GM10847 (cell line): Measurements from ENCODE around the gene SLC29A4.

Experiments
- POLR2A ChIP-seq: IDR thresholded peaks from 2 replicates; pipeline ENCODE4 v1.6.1; 2011; ENCODE audit not compliant: insufficient read length; ENCODE audit errors: extremely low read depth

SLC29A4 gene

DNA sequence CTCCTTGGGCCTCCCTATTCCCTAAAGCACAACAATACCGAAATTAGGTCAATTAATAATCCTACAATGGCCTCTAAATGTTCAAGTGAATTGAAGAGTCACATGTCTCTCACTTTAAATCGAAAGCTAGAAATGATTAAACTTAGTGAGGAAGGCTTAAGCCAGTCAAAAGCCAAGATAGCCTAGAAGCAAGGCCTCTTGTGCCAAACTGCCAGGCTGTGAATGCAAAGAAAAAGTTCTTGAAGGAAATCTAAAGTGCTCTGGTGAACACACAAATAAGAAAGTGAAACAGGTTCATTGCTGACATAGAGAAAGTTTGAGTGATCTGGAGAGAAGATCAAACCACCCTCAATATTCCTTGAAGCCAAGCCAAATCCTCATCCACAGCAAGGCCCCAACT lies 57.2 kb downstream of the SLC29A4 start:
- TF ChIP-seq POLR2A: no peak

DNA sequence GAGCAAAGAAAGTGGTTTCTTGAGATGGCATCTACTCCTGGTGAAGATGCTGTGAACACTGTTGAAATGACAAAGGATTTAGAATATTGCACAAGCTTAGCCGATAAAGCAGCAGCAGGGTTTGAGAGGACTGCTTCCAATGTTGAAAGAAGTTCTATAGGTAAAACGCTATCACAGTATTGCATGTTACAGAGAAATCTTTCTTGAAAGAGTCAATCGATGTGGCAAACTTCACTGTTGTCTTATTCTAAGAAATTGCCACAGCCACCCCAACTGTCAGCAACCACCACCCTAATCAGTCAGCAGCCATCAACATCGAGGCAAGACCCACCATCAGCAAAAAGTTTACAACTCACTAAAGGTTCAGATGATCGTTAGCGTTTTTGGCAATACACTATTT lies 59.9 kb downstream of the SLC29A4 start:
- no peak for TF ChIP-seq POLR2A

DNA sequence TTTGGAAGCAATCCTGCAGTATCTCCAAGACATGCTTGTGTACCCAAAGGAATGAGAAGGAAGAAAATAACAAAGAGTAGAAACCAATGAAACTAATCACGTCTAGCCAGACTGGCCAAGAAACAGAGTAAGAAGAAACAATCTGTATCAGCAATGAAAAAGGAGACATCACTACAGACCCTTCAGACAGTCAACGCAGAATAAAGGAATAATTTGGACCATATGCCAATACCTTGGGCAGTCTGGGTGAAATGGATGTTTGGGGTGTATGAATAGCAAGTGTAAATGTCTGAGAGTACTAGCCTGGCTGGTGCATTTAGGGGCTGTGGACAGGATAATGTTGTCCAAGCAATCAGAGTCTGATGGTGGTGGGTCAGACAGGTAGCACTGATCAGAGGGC lies 61.1 kb downstream of the SLC29A4 start:
- TF ChIP-seq POLR2A: no peak

DNA sequence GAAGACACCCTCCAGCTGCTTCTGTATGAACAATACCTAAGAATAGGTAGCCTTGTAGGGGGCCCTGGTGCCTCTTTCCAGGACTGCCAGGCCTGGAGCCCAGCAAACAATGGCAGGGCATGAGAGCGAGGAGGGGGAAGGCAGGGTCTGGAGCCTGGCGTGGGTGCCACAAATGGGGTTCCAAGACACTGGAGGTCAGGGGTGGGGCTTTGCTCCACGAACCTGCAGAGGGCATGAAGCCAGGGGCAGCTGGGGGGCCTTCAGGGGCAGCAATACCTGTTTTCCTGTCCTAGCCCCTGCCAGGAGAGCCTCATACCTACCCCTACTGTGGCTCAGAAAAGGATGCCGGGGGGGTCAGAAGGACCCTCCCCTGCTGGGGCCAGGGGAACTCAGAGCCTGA lies 61.6 kb downstream of the SLC29A4 start:
- TF ChIP-seq POLR2A: no peak

DNA sequence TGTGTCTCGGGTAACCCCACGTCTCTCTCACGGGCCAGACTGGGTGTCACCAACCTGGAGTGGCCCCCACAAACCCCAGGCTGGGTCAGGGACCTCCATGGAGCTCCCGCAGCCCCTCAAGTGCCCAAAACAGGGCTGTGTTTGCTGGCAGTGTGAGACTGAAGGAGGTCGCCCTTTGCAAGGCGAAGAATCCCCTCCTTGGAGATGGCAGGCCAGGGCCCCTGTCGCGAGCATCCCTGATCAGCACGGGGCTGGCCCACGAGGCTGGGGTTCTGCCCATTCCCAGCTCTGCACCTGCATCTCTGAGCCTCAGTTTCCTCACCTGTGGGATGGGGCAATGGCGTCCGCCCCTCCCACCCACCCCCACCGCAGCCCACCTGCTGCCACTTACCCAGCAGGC lies 62.4 kb downstream of the SLC29A4 start:
- TF ChIP-seq POLR2A: no peak

DNA sequence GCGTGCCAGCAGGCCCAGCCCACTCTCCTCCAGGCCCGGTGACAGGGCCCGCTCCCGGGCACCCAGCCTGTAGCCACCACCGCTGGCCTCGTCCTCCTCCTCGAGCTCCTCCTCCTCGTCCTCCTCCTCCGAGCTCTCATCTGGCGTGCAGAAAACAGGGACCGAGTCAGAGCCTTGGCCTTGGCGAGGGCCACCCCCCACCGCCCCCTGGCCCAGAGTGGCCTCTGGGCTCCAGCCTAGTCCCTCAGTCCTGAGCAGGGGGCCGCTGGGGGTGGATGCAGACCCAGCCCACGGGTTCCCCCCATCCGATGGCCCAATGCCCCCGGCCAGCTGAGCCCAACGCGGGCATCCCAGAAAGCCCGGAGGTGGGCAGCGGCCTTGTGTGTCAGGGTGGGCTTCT lies 62.9 kb downstream of the SLC29A4 start:
- TF ChIP-seq POLR2A: no peak

DNA sequence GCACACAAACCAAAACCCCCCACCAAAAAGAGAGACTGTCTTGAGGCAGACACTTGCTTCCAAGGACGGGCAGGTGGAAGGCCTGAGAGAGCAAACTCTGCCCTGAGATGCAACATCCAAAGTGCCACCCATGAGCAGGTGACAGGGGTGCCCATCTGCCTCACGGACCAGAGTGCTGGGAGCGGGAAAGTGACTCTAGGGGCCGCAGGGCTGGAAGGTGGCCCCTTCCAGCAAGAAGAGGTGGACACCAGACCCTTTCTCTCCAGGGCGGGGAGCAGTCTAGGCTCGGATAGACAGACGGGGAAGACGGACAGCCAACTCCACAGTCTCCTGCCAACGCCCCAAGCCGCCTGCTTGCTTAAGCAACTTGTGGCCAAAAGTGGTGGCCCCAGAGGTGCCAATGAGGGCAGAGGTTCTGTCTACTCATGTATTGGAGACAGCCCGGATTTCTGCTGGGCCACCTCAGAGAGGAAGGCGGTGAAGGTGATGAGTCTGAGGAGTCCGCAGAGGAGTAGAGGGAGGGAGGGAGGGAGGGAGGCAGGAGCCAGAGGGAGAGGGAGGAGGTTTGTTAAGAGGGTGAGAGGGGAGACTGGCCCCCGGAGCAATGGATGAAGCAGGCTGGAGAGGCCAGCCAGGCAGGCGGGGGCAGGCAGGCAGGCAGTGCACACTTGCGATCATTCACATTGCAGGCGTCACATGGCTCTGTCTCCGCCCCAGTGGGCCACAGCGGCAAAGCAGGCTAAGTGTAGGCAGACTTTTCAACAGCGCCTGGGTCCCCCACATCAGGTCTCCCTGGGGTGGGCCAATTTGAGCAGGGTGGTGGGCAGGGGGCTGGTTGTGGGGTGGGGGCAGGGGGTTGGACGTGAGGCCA lies 65.6 kb downstream of the SLC29A4 start:
- no peak for TF ChIP-seq POLR2A

DNA sequence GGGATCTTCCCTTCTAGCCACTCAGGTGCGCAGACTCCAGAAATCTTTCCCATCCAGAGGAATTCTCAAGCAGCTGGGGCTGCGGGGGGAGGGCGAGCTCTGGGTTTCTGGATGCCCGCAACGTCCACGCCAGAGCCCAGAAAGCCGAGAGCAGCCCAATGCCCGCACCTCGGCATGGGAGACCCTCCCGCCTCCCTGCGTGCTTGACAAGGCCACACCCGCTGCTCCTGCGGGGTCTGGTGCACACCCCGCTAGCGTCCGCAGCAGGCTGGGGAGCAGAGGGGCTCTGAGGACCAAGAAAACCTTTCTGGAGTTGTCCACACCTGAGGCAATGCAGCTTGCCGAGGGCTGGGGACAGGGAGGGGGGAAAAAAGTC lies 66.2 kb downstream of the SLC29A4 start:
- TF ChIP-seq POLR2A: no peak

DNA sequence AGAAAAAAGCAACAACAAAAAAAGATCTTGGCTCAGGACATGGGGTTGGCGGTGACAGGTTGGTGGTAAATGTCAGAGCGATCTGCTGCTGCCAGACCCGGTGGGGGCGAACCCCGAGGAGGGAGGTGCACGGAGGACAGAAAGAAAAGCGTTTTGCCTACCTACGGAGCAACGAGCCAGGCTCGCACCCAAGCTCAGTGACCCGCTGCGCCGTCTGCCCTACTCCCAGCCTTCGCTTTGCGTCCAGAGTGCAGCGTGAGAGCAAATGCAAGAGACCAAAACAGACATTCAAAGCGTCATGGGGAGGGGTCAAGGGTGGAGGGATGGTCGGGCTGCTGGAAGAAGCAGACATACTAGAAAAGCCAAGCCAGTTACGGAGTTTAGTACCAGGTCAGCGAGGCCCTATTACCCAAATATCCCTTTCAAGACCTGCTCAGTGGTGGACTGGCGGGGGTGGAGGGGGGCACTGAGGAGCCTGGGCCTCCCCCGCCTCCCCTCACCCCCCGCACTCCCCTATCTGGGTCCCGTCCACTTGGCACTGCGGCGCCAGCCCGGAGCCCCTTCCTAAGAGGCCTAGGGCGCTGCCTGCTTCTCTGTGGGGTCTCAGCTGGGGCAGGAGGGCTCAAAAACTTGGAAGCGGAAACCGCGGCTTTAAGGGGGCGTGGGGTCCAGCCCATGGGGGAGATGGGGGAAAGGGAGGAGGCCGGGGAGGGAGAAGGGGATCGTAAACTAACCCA lies 66.9 kb downstream of the SLC29A4 start:
- no peak for TF ChIP-seq POLR2A

DNA sequence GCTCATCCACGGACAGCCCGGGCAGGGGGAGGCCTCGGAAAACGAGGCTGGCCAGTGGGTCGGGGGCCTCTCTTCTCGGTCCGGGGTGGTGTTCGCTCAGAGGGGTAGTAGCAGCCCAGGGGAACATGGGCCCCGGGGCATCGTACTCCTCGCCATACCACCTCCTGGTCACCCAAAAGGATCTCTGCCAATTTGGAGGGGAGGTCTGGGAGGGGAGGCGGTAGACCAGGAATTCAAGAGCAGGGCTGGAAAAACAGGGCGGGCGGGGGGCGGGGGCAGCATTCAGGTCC lies 67.4 kb downstream of the SLC29A4 start:
- TF ChIP-seq POLR2A: no peak

DNA sequence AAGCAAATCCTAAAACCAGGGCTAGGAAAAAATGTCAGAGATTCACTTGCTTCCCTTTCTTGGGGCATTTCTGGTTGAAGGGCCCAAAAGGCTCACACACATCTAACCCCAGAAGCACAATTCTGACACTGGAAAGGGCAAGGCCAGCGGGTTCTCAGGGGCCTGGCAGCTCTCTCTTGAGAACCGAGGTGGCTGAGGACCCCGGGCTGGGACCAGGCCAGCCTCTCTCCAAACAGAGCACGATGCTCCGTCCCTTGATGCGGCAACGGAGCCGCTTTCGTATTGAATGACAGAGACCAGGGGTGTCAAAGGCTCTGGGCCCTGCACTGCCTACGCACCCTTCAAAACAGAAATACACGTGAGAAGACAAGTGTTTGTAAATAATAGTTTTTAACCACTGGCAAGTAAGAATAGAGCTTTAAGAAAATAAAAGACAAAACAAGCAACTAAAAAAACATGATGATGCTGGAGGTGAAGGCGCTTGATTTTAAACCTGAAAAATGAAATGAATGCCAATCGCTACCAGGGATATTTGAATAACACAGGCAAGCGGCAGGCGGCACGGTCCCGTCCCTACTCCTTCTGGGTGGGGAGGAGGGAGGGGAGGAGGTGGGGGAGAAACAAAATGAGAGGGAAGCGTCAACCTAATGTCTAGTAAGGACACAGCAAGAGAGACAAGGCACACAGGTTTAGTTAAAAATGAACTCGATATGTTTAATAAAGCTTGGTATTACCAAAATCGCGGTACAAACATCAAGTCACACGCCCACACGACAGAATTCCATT lies 68.0 kb downstream of the SLC29A4 start:
- TF ChIP-seq POLR2A: no peak

DNA sequence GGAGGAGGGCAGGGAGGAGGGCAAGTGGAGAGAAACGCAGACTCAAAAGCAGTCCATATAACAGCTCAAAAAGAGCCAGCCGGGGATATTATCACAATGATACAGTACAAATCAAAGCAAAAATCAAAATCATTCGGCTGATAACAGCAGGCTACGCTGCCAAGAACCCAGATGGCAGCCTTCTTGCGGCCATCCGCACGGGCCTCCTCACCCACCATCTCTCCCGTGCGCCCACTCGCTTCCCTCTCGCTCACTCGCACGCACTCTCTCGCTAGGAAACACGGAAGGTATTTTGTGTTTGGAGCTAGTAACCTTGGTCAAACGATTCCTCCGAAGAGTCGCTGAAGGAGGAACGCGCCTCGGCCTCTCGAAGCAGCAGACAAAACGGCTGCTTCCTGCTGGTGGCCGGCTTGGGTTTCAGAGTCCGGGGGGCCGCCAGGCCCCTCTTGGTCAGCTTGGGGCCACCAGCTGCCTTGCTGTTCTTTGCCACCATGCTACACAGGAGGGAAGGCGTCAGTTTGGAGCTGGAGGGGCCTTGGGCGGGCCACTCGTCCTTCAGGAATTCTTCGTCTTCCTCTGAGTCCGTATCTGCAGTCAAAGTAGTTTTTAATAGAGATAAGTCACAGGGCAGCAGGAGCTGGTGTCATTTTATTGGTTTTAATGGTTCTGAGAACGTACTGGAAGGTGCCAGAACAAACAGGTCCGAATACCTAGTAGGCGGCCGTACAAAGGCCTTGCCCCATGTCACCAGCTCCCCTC lies 68.9 kb downstream of the SLC29A4 start:
- no peak for TF ChIP-seq POLR2A

DNA sequence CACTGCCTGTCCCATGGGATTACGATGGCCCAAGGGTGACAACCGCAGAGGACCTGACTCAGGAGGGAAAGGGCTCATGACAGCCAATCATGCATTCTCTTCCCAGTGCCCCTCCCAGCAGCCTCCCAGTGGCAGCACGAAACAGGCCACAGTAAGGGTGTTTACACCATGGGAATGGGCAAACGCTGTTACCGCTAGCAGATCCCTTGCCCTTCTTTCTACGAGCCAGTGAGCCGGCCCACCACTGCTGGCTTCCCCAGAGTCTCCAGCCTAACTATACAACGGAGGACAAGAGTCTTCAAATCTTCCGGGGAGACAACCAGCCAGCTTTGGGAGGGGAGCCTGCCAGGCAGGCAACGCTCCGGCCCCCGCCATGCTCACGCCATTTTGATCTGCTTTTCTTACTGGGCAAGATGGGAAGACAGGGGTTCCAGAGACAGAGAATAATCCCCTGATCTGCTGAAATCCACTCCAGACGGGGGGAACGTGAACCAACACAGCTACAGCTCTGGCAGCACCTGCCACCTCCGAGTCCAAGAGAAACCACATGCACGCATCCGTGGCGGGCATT lies 69.8 kb downstream of the SLC29A4 start:
- no peak for TF ChIP-seq POLR2A

DNA sequence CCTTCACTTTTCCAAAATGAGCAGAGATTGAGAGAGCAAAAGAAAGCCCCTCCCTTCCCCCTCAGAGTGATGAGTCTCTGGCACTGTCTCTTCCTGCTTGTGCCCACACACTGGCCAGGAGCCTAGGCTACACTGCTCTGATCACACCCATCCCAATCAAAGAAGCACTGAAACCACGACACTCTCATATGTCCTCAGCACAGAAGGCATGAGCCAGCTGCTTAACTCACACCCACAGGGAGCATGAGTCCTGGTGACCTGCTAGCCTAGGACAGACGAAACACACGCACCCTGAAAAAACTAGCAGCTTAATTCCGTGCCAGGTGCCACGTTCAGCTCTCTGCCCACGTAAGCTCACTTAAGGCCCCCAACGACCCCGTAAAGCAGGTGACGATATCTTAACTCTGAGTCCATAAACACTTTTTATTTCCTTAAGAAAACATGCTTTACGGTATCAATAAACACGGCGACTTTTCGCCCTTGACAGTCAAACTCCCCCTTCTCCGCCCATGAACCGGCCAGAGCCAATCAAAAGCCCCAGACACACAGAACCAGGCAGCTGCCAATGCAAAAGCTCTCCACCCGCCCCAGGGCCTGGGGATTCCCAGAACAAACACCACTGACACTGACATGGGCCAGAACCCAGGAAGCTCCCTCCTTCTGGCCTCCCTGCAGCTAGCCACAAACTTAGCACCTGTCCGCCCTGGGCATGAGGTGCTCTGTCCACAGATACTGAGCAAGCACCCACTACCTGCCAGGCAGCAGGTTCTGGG lies 71.9 kb downstream of the SLC29A4 start:
- TF ChIP-seq POLR2A: no peak
